K562 (cell line): ENCODE data around the gene VARS1. TPM values are rescaled to one million over a fixed set of nuclear protein-coding genes. Genes with fewer than 3 reads are reported as not detected.
"Not testable (repeated sequence)": the region's sequence is repeated elsewhere in the genome, so short reads cannot be mapped to it uniquely, and the experiment has no call there.

Experiments
- ATAC-seq: fragments of 200-7000 bp; cut with Tn5 transposase; 3 replicates; pipeline ENCODE4 v1.9.1; 2020; ENCODE audit warnings: moderate library complexity
- BruUV-seq: library from RNA; stranded (reverse); fragments of 400-500 nt; replicated peaks from 2 replicates; lab custom pipeline; 2021; lab: Mats Ljungman, UMichigan
- CTCF ChIA-PET: fragments of 300-600 bp; formaldehyde crosslinking; extraction: SDS; loops from one replicate; lab custom pipeline; 2021; ENCODE audit warnings: low intra/inter-chr PET ratio; lab: Yijun Ruan, JAX
- POLR2A ChIA-PET: fragments of 300-600, 350-650 bp; sonication (Branson Sonifier 250); formaldehyde crosslinking; extraction: SDS; loops from one replicate; lab custom pipeline; 2021; ENCODE audit warnings: antibody characterized with exemption, inconsistent platforms; lab: Yijun Ruan, JAX
- DNase-seq, 4 experiments: peaks; one replicate each; pipeline versions ENCODE4 v3.0.0 to v3.0.0-alpha.2; 2011 to 2018; ENCODE audit warnings: low spot score in 3 of 4, mixed read lengths in 3 of 4; ENCODE audit errors: extremely low read depth in 1 of 4
- FAIRE-seq: peaks from 2 replicates; lab custom pipeline; 2011; peaks lifted over from hg19 to GRCh38; lab: Jason Lieb, UNC
- H2AFZ ChIP-seq: 2 replicates; pipeline ENCODE4 v1.6.0; 2011; ENCODE audit warnings: low read depth, low read length, control low read depth, inconsistent platforms
- H3K27ac ChIP-seq: fragments of 200-600 bp; 3 replicates; pipeline ENCODE4 v1.8.0; 2011; ENCODE audit warnings: low read depth, mild to moderate bottlenecking, control low read depth, inconsistent platforms, low read length, moderate library complexity, mixed read lengths; ENCODE audit errors: extremely low read depth
- H3K27me3 ChIP-seq, 2 experiments: fragments of 300-600 bp in 1 of 2; 2 replicates in 1 of 2; 3 replicates in 1 of 2; pipeline versions ENCODE4 v1.6.0 to v1.8.0; 2011; ENCODE audit warnings: inconsistent platforms in 2 of 2, low read length in 2 of 2, mild to moderate bottlenecking in 1 of 2, mixed read lengths in 1 of 2, moderate library complexity in 1 of 2; ENCODE audit not compliant: control insufficient read depth in 2 of 2, insufficient read depth in 2 of 2
- H3K36me3 ChIP-seq: fragments of 300-600 bp; 3 replicates; pipeline ENCODE4 v1.8.0; 2011; ENCODE audit warnings: mild to moderate bottlenecking, low read length, inconsistent platforms; ENCODE audit not compliant: control insufficient read depth, insufficient read depth
- H3K4me1 ChIP-seq, 2 experiments: fragments of 200-600 bp in 1 of 2; replicated peaks in 1 of 2; 2 replicates in 1 of 2; 3 replicates in 1 of 2; pipeline versions ENCODE4 v1.5.1 to v1.8.0; 2011; ENCODE audit warnings: inconsistent platforms in 2 of 2, low read length in 2 of 2, mild to moderate bottlenecking in 1 of 2, mixed read lengths in 1 of 2, moderate library complexity in 1 of 2; ENCODE audit not compliant: control insufficient read depth in 2 of 2, insufficient read depth in 2 of 2
- H3K4me2 ChIP-seq: 2 replicates; pipeline ENCODE4 v1.6.1; 2011; ENCODE audit warnings: low read length, control low read depth, inconsistent platforms, mixed read lengths; ENCODE audit not compliant: insufficient read depth
- H3K4me3 ChIP-seq: fragments of 200-600 bp; sonication (generic), shearing (Covaris generic); 2 replicates; pipeline ENCODE4 v1.5.1; 2016; ENCODE audit warnings: control low read depth, inconsistent platforms
- H3K79me2 ChIP-seq: fragments of 200-600 bp; 3 replicates; pipeline ENCODE4 v1.8.0; 2011; ENCODE audit warnings: low read length, inconsistent platforms; ENCODE audit not compliant: control insufficient read depth, insufficient read depth
- H3K9ac ChIP-seq, 2 experiments: 2 replicates each; pipeline versions ENCODE4 v1.6.0 to v1.6.1; 2011; ENCODE audit warnings: low read depth in 2 of 2, low read length in 2 of 2, control low read depth in 1 of 2, inconsistent platforms in 1 of 2, mild to moderate bottlenecking in 1 of 2, mixed read lengths in 1 of 2; ENCODE audit not compliant: insufficient read depth in 1 of 2
- H3K9me1 ChIP-seq: one replicate; pipeline ENCODE4 v1.6.0; 2011; ENCODE audit warnings: inconsistent platforms, mild to moderate bottlenecking, low read length, moderate library complexity; ENCODE audit not compliant: control insufficient read depth, insufficient read depth
- H3K9me3 ChIP-seq: replicated peaks from 2 replicates; pipeline ENCODE4 v1.5.1; 2011; ENCODE audit warnings: low read depth, low read length, inconsistent platforms; ENCODE audit not compliant: control insufficient read depth, insufficient read depth
- H4K20me1 ChIP-seq: replicated peaks from 2 replicates; pipeline ENCODE4 v1.6.1; 2011; ENCODE audit warnings: low read length, inconsistent platforms, mixed read lengths; ENCODE audit not compliant: control insufficient read depth, insufficient read depth
- ARID1B ChIP-seq: fragments of 450-650 bp; IDR thresholded peaks from 2 replicates; pipeline ENCODE4 v1.6.1; 2016; ENCODE audit warnings: antibody characterized with exemption, mild to moderate bottlenecking, inconsistent platforms
- BRCA1 ChIP-seq, 2 experiments: fragments of 450-650 bp in 1 of 2; sonication (generic) in 1 of 2; formaldehyde crosslinking in 1 of 2; IDR thresholded peaks; 2 replicates each; pipeline versions ENCODE4 v1.5.0 to v1.6.1; 2017 to 2020; ENCODE audit warnings: mild to moderate bottlenecking in 1 of 2, missing genetic modification reagents in 1 of 2
- DDX20 ChIP-seq: fragments of 450-650 bp; IDR thresholded peaks from 2 replicates; pipeline ENCODE4 v1.6.1; 2016; ENCODE audit warnings: missing genetic modification characterization, low read depth, mild to moderate bottlenecking, missing compliant biosample characterization, moderate library complexity
- SOX6 ChIP-seq: fragments of 450-650 bp; IDR thresholded peaks from 2 replicates; pipeline ENCODE4 v1.6.1; 2014; ENCODE audit warnings: mild to moderate bottlenecking
- TCF15 ChIP-seq: fragments of 250-450 bp; sonication (Bioruptor Pico); IDR thresholded peaks from 2 replicates; pipeline ENCODE4 v1.8.0; 2022; ENCODE audit warnings: moderate library complexity, mild to moderate bottlenecking, inconsistent platforms
- ZBTB34 ChIP-seq: fragments of 250-450 bp; sonication (Bioruptor Pico); IDR thresholded peaks from 2 replicates; pipeline ENCODE4 v1.8.0; 2021; ENCODE audit warnings: mild to moderate bottlenecking, moderate library complexity
- ZBTB9 ChIP-seq: fragments of 450-650 bp; formaldehyde crosslinking; IDR thresholded peaks from 2 replicates; pipeline ENCODE4 v1.4.0; 2020; ENCODE audit warnings: mild to moderate bottlenecking, moderate library complexity
- ZNF431 ChIP-seq: sonication (generic); formaldehyde crosslinking; IDR thresholded peaks from 2 replicates; pipeline ENCODE4 v1.8.0; 2022; ENCODE audit warnings: mild to moderate bottlenecking, missing genetic modification reagents
- ZNF707 ChIP-seq: fragments of 250-450 bp; sonication (Bioruptor Pico); conservative IDR thresholded peaks from 2 replicates; pipeline ENCODE4 v1.8.0; 2022; ENCODE audit warnings: inconsistent platforms, mild to moderate bottlenecking, moderate library complexity
- WGBS: fragments of 100-300 bp; shearing (Covaris generic); methylation state at CpG from one replicate; pipeline ENCODE4 v1.1.6; 2016; ENCODE audit warnings: low coverage, mixed read lengths; ENCODE audit not compliant: insufficient coverage; ENCODE audit errors: missing lambda C conversion rate; 5-methylcytosine and 5-hydroxymethylcytosine counted together
- in situ Hi-C: fragments of 300-500 bp; cut with MboI; formaldehyde crosslinking; loops from 4 replicates; pipeline ENCODE4 v1.15.0; 2018; ENCODE audit warnings: inconsistent platforms, mixed read lengths
- intact Hi-C: fragments of 100-400 bp; cut with micrococcal nuclease; formaldehyde crosslinking; loops from 2 replicates; pipeline ENCODE4 v1.14.2; 2022
- polyA plus RNA-seq, 8 experiments: library from polyadenylated mRNA; depleted of rRNA in 4 of 8; stranded (reverse) in 5 of 8; unstranded in 3 of 8; fragments of >200 nt; fragmentation: Nextera tagmentation in 2 of 8; fragmentation: Illumina TruSeq in 1 of 8; extraction: Ambion mirVana in 2 of 8; extraction: Trizol in 1 of 8; gene quantifications; 2 replicates each; pipeline versions ENCODE4 v1.2.1 to v1.2.3, GENCODE V29; 2011 to 2014; ENCODE audit warnings: inconsistent platforms in 1 of 8, missing spikeins in 1 of 8
- total RNA-seq, 7 experiments: library from RNA; depleted of rRNA in 6 of 7; stranded (reverse); fragments of >200 nt in 6 of 7; fragmentation: Illumina TruSeq in 2 of 7; extraction: Trizol in 2 of 7; gene quantifications; 2 replicates each; pipeline versions ENCODE4 v1.2.1 to v1.2.3, GENCODE V29; 2011 to 2021; ENCODE audit warnings: low replicate concordance in 1 of 7

The VARS1 gene
- total and polyA plus RNA-seq, 9 of the 15 experiments (the other 6 are each of a cell fraction or from before 2014, with no cell fraction given) = 2.9 to 488 (median 130) TPM

- TF ChIP-seq BRCA1 (IDR thresholded peaks at IDR 0.05) = not testable (repeated sequence)
- TF ChIP-seq BRCA1 (CRISPR knock-in tag; IDR thresholded peaks at IDR 0.05) = 0 out of 2 replicates have a peak, but pooled peaks have one; percentile 29
- TF ChIP-seq, all 486 proteins: peak for 1; not testable (repeated sequence) for 485
- H3K9me3 ChIP-seq, in situ Hi-C loops, FAIRE-seq, intact Hi-C loops, H3K4me2 ChIP-seq, H3K27me3 ChIP-seq, BruUV-seq, CTCF ChIA-PET, ATAC-seq, H3K4me3 ChIP-seq, DNase-seq, H3K27ac ChIP-seq, H3K9ac ChIP-seq, H2AFZ ChIP-seq, H4K20me1 ChIP-seq, H3K9me1 ChIP-seq: not testable (repeated sequence)
- POLR2A ChIA-PET = interaction anchor here (1.2 to 6.3 kb wide), 5 partner anchors 12 to 156 kb away, joined by 3 to 58 read pairs (median 18); partner anchors contain the start of genes BAG6, HSPA1B and VARS1
- peaks cover 36% of the 10 kb centered on the region for H3K79me2 ChIP-seq
- H3K4me1 ChIP-seq = peaks cover 24 to 35% of the 10 kb centered on the region in 2 experiments
- 85% methylated on average over 10 of the region's 10 CpGs for WGBS
- peaks cover 19% of the 10 kb centered on the region; the same call in 1 of the 3 replicates for H3K36me3 ChIP-seq
These were observed 13.0 kb upstream of the VARS1 start for GRCh38 chr6:31808599-31808998.

GRCh38 chr6:31806470-31807272, 11.1 kb upstream of the VARS1 start, which contains the start of gene LSM2:
Gene LSM2 (minus strand): TSS chr6:31806966. CDS start chr6:31806757, 209 bp downstream.
- in situ Hi-C loops = no loop called here
- Histone ChIP-seq H3K27ac (peak within 1 kb of the TSS; percentile 86), H3K4me1 (peaks cover 14 to 30% of the 10 kb centered on the region in 2 experiments), H3K9me3 (no peaks in the 10 kb centered on the region), H4K20me1 (no peaks in the 10 kb centered on the region), H3K36me3 (peaks cover 37% of the 10 kb centered on the region; the same call in 2 of the 3 replicates), H3K4me3 (peak within 1 kb of the TSS; percentile 66), H3K9ac (peak within 1 kb of the TSS; percentile 93 to 94), H3K9me1 (no peaks in the 10 kb centered on the region), H3K4me2 (peak within 1 kb of the TSS; percentile 96), H3K27me3 (no peaks in the 10 kb centered on the region), H2AFZ (peak within 1 kb of the TSS; percentile 91), H3K79me2 (peaks cover 43% of the 10 kb centered on the region)
- no TSS peak for BruUV-seq
- intact Hi-C loops = no loop called here
- FAIRE-seq (peak; percentile 94), ATAC-seq (peak; percentile 98), DNase-seq (peak; percentile 100)
- ChIA-PET POLR2A (interaction anchor here (0.6 to 6.3 kb wide), 43 partner anchors 7 to 371 kb away, joined by 3 to 58 read pairs (median 4); partner anchors contain the start of genes ABHD16A, BAG6, C6orf47 and FKBPL), CTCF (interaction anchor here (0.6 kb wide), 1 partner anchor 8 kb away, joined by 3 read pairs; no protein-coding TSS in a partner anchor)
- WGBS = under 1% methylated on average over 51 of the region's 51 CpGs
- TF ChIP-seq ZNF707 (CRISPR knock-in tag) = peak; percentile 42; the same call in 1 of the 2 replicates
- peak; percentile 55; the same call in 1 of the 2 replicates for TF ChIP-seq SOX6
- TF ChIP-seq ZBTB34 (CRISPR knock-in tag) = no peak
- TF ChIP-seq ZNF431 (CRISPR knock-in tag) = peak; percentile 59; the same call in 1 of the 2 replicates
- TF ChIP-seq ZBTB9 (CRISPR knock-in tag) = peak; percentile 81; the same call in 1 of the 2 replicates
- no peak; the same call in 1 of the 2 replicates for TF ChIP-seq TCF15 (CRISPR knock-in tag)
- no peak for TF ChIP-seq DDX20 (tag)
- no peak for TF ChIP-seq ARID1B
